ENCODE data around the gene CFAP221.

Gene CFAP221

GRCh38 chr2:119692954-119693353 is 148.7 kb downstream of the CFAP221 start:
- H3K36me3 Mint-ChIP-seq, result peaks cover 7 to 17% of the 10 kb centered on the region in 2 donors
- ATAC-seq (replicated peaks) (no peak), DNase-seq (no peak)
- no peak overlapping the region for H3K4me3 Mint-ChIP-seq
- H3K9me3 Mint-ChIP-seq, result no peaks in the 10 kb centered on the region
- H3K27ac Mint-ChIP-seq, result no peak overlapping the region
- peaks cover 6 to 15% of the 10 kb centered on the region in 2 donors for H3K27me3 Mint-ChIP-seq
- peaks cover 6 to 7% of the 10 kb centered on the region in 2 donors for H3K4me1 Mint-ChIP-seq

- Mint-ChIP-seq H3K27me3 (peaks cover 6 to 15% of the 10 kb centered on the region in 2 donors), H3K27ac (no peak overlapping the region), H3K4me3 (no peak overlapping the region), H3K4me1 (peaks cover 6 to 7% of the 10 kb centered on the region in 2 donors), H3K36me3 (peaks cover 7 to 16% of the 10 kb centered on the region in 2 donors), H3K9me3 (no peaks in the 10 kb centered on the region)
- DNase-seq (no peak), ATAC-seq (replicated peaks) (no peak)
Observed at GRCh38 chr2:119693567-119693966, 149.3 kb downstream of the CFAP221 start.

- Mint-ChIP-seq H3K4me3 (no peak overlapping the region), H3K4me1 (peaks cover 6 to 7% of the 10 kb centered on the region in 2 donors), H3K9me3 (no peaks in the 10 kb centered on the region), H3K27me3 (peaks cover 6 to 16% of the 10 kb centered on the region in 2 donors), H3K36me3 (peaks cover 3 to 12% of the 10 kb centered on the region in 2 donors), H3K27ac (no peak overlapping the region)
- DNase-seq, result no peak
- ATAC-seq (replicated peaks), result no peak
Observed at GRCh38 chr2:119693967-119694366, 149.7 kb downstream of the CFAP221 start.

- no peak for ATAC-seq (replicated peaks)
- Mint-ChIP-seq H3K9me3 (no peaks in the 10 kb centered on the region), H3K27me3 (peaks cover 6 to 19% of the 10 kb centered on the region in 2 donors), H3K4me1 (peaks cover 6 to 7% of the 10 kb centered on the region in 2 donors), H3K4me3 (no peak overlapping the region), H3K27ac (no peak overlapping the region), H3K36me3 (peaks cover 0 to 9% of the 10 kb centered on the region in 2 donors)
- DNase-seq, result no peak
Observed at GRCh38 chr2:119694470-119694844, 150.2 kb downstream of the CFAP221 start.

- peaks cover 6 to 7% of the 10 kb centered on the region in 2 donors for H3K4me1 Mint-ChIP-seq
- H3K36me3 Mint-ChIP-seq, result peaks cover 0 to 8% of the 10 kb centered on the region in 2 donors
- no peak for DNase-seq
- H3K4me3 Mint-ChIP-seq, result no peak overlapping the region
- no peak overlapping the region for H3K27ac Mint-ChIP-seq
- H3K27me3 Mint-ChIP-seq, result peaks cover 6 to 19% of the 10 kb centered on the region in 2 donors
- no peak for ATAC-seq (replicated peaks)
- H3K9me3 Mint-ChIP-seq, result no peaks in the 10 kb centered on the region
Observed at GRCh38 chr2:119694845-119695521, 150.7 kb downstream of the CFAP221 start.

- ATAC-seq (replicated peaks) (no peak), DNase-seq (no peak)
- Mint-ChIP-seq H3K27me3 (peaks cover 6 to 20% of the 10 kb centered on the region in 2 donors), H3K4me3 (no peak overlapping the region), H3K4me1 (peaks cover 6 to 7% of the 10 kb centered on the region in 2 donors), H3K9me3 (no peaks in the 10 kb centered on the region), H3K36me3 (peaks cover 0 to 5% of the 10 kb centered on the region in 2 donors), H3K27ac (no peak overlapping the region)
Observed at GRCh38 chr2:119696005-119696404, 151.8 kb downstream of the CFAP221 start.

- DNase-seq (no peak), ATAC-seq (replicated peaks) (no peak)
- H3K27ac Mint-ChIP-seq, result no peak overlapping the region
- H3K9me3 Mint-ChIP-seq, result no peaks in the 10 kb centered on the region
- peaks cover 0 to 5% of the 10 kb centered on the region in 2 donors for H3K36me3 Mint-ChIP-seq
- H3K4me3 Mint-ChIP-seq, result no peak overlapping the region
- H3K4me1 Mint-ChIP-seq, result peaks cover 6 to 7% of the 10 kb centered on the region in 2 donors
- peaks cover 6 to 25% of the 10 kb centered on the region in 2 donors for H3K27me3 Mint-ChIP-seq
Observed at GRCh38 chr2:119696494-119697030, 152.3 kb downstream of the CFAP221 start.

- H3K4me3 Mint-ChIP-seq, result no peak overlapping the region
- H3K27me3 Mint-ChIP-seq, result peaks cover 6 to 27% of the 10 kb centered on the region in 2 donors
- DNase-seq (no peak), ATAC-seq (replicated peaks) (peak; percentile 31 to 60)
- H3K4me1 Mint-ChIP-seq, result peaks cover 6 to 7% of the 10 kb centered on the region in 2 donors
- no peak overlapping the region for H3K27ac Mint-ChIP-seq
- peaks cover 0 to 5% of the 10 kb centered on the region in 2 donors for H3K36me3 Mint-ChIP-seq
- H3K9me3 Mint-ChIP-seq, result no peaks in the 10 kb centered on the region
Observed at GRCh38 chr2:119697290-119698020, 153.2 kb downstream of the CFAP221 start.

- Mint-ChIP-seq H3K4me1 (peaks cover 10 to 11% of the 10 kb centered on the region in 2 donors), H3K27ac (no peak overlapping the region), H3K9me3 (no peaks in the 10 kb centered on the region), H3K36me3 (peaks cover 0 to 5% of the 10 kb centered on the region in 2 donors), H3K4me3 (no peak overlapping the region), H3K27me3 (peaks cover 6 to 27% of the 10 kb centered on the region in 2 donors)
- DNase-seq (no peak), ATAC-seq (replicated peaks) (no peak)
Observed at GRCh38 chr2:119698246-119698645, 154.0 kb downstream of the CFAP221 start.

- peaks cover 6 to 22% of the 10 kb centered on the region in 2 donors for H3K27me3 Mint-ChIP-seq
- H3K9me3 Mint-ChIP-seq, result no peaks in the 10 kb centered on the region
- ATAC-seq (replicated peaks) (no peak), DNase-seq (no peak)
- no peaks in the 10 kb centered on the region for H3K36me3 Mint-ChIP-seq
- peaks cover 6 to 12% of the 10 kb centered on the region in 2 donors for H3K4me1 Mint-ChIP-seq
- no peak overlapping the region for H3K4me3 Mint-ChIP-seq
- no peak overlapping the region for H3K27ac Mint-ChIP-seq
Observed at GRCh38 chr2:119699016-119699606, 154.9 kb downstream of the CFAP221 start.

- no peaks in the 10 kb centered on the region for H3K36me3 Mint-ChIP-seq
- no peak for ATAC-seq (replicated peaks)
- H3K27me3 Mint-ChIP-seq, result peaks cover 6 to 17% of the 10 kb centered on the region in 2 donors
- H3K4me3 Mint-ChIP-seq, result no peak overlapping the region
- peaks cover 3 to 4% of the 10 kb centered on the region in 2 donors for H3K9me3 Mint-ChIP-seq
- peaks cover 6 to 12% of the 10 kb centered on the region in 2 donors for H3K4me1 Mint-ChIP-seq
- no peak for DNase-seq
- no peak overlapping the region for H3K27ac Mint-ChIP-seq
Observed at GRCh38 chr2:119700866-119701265, 156.6 kb downstream of the CFAP221 start.

GRCh38 chr2:119701352-119701751 is 157.1 kb downstream of the CFAP221 start:
- peaks cover 3 to 4% of the 10 kb centered on the region in 2 donors for H3K9me3 Mint-ChIP-seq
- no peak for ATAC-seq (replicated peaks)
- DNase-seq, result no peak
- no peak overlapping the region for H3K4me3 Mint-ChIP-seq
- H3K36me3 Mint-ChIP-seq, result no peaks in the 10 kb centered on the region
- H3K27me3 Mint-ChIP-seq, result peaks cover 6 to 16% of the 10 kb centered on the region in 2 donors
- no peak overlapping the region for H3K27ac Mint-ChIP-seq
- H3K4me1 Mint-ChIP-seq, result peaks cover 6 to 12% of the 10 kb centered on the region in 2 donors

- Mint-ChIP-seq H3K4me3 (no peak overlapping the region), H3K4me1 (peaks cover 6 to 11% of the 10 kb centered on the region in 2 donors), H3K9me3 (peaks cover 3 to 4% of the 10 kb centered on the region in 2 donors), H3K27me3 (peaks cover 5 to 13% of the 10 kb centered on the region in 2 donors), H3K27ac (no peak overlapping the region), H3K36me3 (no peaks in the 10 kb centered on the region)
- ATAC-seq (replicated peaks) (no peak), DNase-seq (no peak)
Observed at GRCh38 chr2:119702203-119702917, 158.1 kb downstream of the CFAP221 start.

Measured in stimulated activated naive B cell treated with anti-CD40 and anti-IgM and Interleukin-4, amounts not matched to agents 10 μg/mL and 1 μg/mL and 100 μg/mL, for 72 hours (primary cell).